T1000 (cell line): Measurements from ENCODE around the gene ESPNL.

ENCODE experiments used
- DNase-seq: peaks from one replicate; lab custom pipeline; 2025; ENCODE audit warnings: mixed read lengths; lab: John Stamatoyannopoulos, UW

ESPNL gene

GRCh38 chr2:238171575-238172187, 71.5 kb downstream of the ESPNL start:
- DNase-seq, result no peak

GRCh38 chr2:238172439-238172838, 72.3 kb downstream of the ESPNL start:
- no peak for DNase-seq

- no peak for DNase-seq
Observed at GRCh38 chr2:238173692-238174091, 73.6 kb downstream of the ESPNL start.

GRCh38 chr2:238174291-238174690, 74.2 kb downstream of the ESPNL start:
- DNase-seq, result no peak

GRCh38 chr2:238174701-238175100, 74.6 kb downstream of the ESPNL start:
- no peak for DNase-seq

- no peak for DNase-seq
Observed at GRCh38 chr2:238176613-238177012, 76.5 kb downstream of the ESPNL start.

- DNase-seq, result no peak
Observed at GRCh38 chr2:238180554-238180953, 80.4 kb downstream of the ESPNL start.

GRCh38 chr2:238182362-238182761, 82.2 kb downstream of the ESPNL start:
- no peak for DNase-seq
